GM12873 (cell line): Measurements from ENCODE around the gene PNLIPRP3.

Source experiments
- TF ChIP-seq, protein P1 (sequence below): IDR thresholded peaks from 2 replicates; pipeline ENCODE4 v1.5.1; 2012; ENCODE audit warnings: low read depth, mild to moderate bottlenecking, moderate library complexity, low read length, control low read depth; ENCODE audit not compliant: insufficient read depth; ENCODE audit errors: missing control alignments

PNLIPRP3 gene

DNA sequence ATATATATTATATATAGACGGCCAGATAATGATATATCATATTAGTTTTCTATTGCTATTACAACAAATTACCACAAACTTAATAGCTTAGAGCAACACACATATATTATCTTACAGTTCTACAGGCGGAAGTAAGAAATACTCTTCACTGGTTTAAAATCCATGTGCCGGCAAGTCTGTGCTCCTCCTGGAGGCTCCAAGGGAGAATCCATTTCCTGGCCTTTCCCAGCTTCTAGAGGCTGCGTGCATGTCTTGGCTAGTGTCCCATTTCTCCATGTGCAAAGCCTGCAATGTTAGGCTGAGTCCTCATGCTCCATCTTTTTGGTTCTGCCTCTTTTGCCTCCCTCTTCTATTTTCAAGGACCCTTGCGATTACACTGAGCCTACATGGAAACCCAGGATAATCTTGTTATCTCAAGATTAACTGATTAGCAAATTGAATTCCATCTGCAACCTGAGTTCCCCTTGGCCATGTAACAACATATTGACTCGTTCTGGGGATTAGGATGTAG is 23.9 kb upstream of the PNLIPRP3 start:
- TF ChIP-seq, protein P1, sequence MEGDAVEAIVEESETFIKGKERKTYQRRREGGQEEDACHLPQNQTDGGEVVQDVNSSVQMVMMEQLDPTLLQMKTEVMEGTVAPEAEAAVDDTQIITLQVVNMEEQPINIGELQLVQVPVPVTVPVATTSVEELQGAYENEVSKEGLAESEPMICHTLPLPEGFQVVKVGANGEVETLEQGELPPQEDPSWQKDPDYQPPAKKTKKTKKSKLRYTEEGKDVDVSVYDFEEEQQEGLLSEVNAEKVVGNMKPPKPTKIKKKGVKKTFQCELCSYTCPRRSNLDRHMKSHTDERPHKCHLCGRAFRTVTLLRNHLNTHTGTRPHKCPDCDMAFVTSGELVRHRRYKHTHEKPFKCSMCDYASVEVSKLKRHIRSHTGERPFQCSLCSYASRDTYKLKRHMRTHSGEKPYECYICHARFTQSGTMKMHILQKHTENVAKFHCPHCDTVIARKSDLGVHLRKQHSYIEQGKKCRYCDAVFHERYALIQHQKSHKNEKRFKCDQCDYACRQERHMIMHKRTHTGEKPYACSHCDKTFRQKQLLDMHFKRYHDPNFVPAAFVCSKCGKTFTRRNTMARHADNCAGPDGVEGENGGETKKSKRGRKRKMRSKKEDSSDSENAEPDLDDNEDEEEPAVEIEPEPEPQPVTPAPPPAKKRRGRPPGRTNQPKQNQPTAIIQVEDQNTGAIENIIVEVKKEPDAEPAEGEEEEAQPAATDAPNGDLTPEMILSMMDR = no peak

DNA sequence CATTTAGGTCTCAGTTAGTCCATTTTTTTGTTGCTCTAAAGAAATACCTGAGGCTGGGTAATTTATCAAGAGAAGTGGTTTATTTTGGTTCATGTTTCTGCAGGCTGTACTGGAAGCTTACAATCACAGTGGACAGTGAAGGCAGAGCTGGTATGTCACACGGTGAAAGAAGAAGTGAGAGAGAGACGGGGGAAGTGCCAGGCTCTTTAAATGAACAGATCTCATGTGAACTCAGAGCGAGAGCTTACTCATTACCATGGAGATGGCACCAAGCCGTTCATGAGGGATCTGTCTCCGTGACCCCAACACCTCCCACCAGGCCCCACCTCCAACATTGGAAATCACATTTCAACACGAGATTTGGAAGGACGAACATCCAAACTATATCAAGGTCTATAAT is 18.9 kb upstream of the PNLIPRP3 start:
- TF ChIP-seq, protein P1 = no peak

DNA sequence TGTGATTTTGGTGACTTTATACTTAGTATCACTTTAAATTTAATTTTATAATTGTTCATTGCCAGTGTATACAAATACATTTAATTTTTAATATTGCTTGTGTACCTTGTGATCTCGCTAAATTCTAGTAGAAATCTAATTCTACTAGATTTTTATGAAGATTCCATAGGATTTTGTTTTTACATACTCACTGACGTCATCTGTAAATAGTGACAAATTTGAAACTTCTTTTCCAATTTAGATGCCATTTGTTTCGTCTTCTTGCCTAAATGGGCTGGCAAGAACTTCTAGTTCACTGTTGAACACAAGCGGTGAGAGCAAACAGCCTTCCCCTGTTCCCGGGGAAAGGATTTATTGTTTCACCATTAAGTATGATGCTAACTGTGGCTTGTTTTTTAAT is 17.3 kb upstream of the PNLIPRP3 start:
- TF ChIP-seq, protein P1 = no peak

DNA sequence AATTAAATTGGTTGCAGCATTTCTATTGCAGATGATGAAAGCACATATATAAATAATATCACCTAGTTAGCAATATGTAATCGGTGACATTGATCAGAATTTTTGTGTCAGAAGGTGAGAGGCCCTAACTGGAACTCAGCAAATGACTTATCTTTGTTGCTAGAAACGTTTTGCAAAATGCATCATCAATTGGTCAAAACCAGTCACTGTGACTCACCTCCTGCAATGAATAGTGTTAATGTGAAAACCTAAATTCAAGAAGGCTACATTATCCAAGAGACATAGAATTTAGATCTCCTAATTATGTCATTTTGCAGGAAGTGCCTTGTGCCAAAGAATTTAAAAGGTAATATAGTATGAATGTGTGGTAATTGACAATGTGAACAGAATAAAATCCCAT is 9.8 kb upstream of the PNLIPRP3 start:
- TF ChIP-seq, protein P1 = no peak

DNA sequence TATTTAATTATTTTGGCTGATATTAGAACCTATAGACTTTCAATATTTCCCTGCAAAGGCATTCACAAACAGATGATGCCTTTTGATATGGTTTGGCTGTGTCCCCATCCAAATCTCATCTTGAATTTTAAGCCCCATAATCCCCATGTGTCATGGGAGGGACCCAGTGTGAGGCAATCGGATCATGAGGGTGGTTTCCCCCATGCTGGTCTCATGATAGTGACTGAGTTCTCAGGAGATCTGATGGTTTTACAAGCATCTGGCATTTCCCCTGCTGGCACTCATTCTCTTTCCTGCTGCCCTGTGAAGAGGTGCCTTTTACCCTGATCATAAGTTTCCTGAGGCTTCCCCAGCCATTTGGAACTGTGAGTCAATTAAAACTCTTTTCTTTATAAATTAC is 9.3 kb upstream of the PNLIPRP3 start:
- TF ChIP-seq, protein P1 = no peak

DNA sequence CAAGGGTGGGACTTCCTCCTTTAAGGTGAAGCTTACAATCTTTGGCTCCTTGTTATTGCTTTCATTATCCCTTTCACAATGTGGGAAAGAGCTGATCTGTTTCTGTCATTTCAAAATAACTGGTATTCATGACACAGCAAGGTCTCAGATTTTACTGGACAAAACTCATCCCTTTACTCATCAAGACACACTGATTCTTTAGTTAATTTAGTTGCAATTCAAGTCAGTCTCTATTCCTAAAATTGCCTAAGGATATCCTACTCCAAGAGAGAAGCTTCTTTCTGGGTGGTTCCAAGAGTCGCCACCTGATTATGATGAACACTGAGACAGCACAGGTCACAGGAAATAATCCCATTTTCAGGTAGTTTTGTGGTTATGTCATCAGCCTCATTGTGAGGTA is 5.8 kb upstream of the PNLIPRP3 start:
- TF ChIP-seq, protein P1 = no peak

DNA sequence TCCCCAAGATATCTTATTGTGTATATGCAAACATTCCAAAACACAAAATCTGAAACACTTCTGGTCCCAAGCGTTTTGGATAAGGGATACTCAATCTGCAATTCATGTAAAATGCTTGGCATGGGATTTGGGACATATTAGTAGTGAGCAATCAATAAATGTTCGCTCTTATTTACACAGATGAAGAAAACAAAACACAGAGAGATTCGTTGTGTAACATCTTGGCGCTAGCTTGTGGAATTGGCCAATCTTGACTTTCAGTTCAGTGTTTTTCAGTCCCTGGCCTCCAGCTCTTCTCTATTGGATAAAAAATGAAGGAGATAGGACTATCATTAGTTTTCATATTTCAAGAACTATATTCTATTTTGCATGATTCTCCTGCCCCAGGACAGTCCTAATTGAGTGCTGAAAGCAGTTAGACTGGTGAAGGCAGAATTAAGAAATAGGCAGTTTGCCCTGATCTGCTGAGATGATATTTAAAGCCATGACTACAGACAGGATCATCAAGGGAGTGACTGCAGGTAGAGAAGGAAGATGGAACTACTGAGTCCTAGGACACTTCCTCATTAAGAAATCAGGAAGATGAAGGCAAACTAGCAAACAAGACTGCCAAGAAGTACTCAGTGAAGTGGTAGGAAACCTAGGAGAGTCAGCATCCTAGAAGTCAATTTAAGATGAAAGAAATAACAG is 1.8 kb downstream of the PNLIPRP3 start:
- TF ChIP-seq, protein P1 = no peak
